GM21367 (cell line): ENCODE measurements around the gene NKX2-3.

Experiments used
- ATAC-seq: cut with Tn5 transposase; IDR thresholded peaks from one replicate; pipeline ENCODE4 v1.9.1; 2021; ENCODE audit not compliant: unreplicated experiment

The NKX2-3 gene

GRCh38 chr10:99532687-99533495, at the start of gene NKX2-3:
TSS of gene NKX2-3 (plus strand) at chr10:99532942. CDS start at chr10:99533132, 190 bp downstream.
- peak; percentile 63 for ATAC-seq

- no peak for ATAC-seq
Observed at GRCh38 chr10:99484626-99485581, 47.8 kb upstream of the NKX2-3 start.

- ATAC-seq: no peak
Observed at GRCh38 chr10:99487125-99487807, 45.5 kb upstream of the NKX2-3 start.

- ATAC-seq: no peak
Observed at GRCh38 chr10:99489271-99489670, 43.5 kb upstream of the NKX2-3 start.

- no peak for ATAC-seq
Observed at GRCh38 chr10:99497343-99498025, 35.3 kb upstream of the NKX2-3 start.

- no peak for ATAC-seq
Observed at GRCh38 chr10:99506416-99506815, 26.3 kb upstream of the NKX2-3 start.

- ATAC-seq: no peak
Observed at GRCh38 chr10:99507265-99507664, 25.5 kb upstream of the NKX2-3 start.

GRCh38 chr10:99513061-99513460, 19.7 kb upstream of the NKX2-3 start:
- no peak for ATAC-seq

GRCh38 chr10:99519690-99520039, 13.1 kb upstream of the NKX2-3 start:
- no peak for ATAC-seq

GRCh38 chr10:99520040-99520846, 12.5 kb upstream of the NKX2-3 start:
- no peak for ATAC-seq

GRCh38 chr10:99520847-99521764, 11.6 kb upstream of the NKX2-3 start:
- ATAC-seq: no peak

- no peak for ATAC-seq
Observed at GRCh38 chr10:99521765-99522469, 10.8 kb upstream of the NKX2-3 start.

- ATAC-seq: no peak
Observed at GRCh38 chr10:99522470-99523250, 10.1 kb upstream of the NKX2-3 start.

GRCh38 chr10:99523251-99523773, 9.4 kb upstream of the NKX2-3 start:
- no peak for ATAC-seq

GRCh38 chr10:99524050-99524666, 8.6 kb upstream of the NKX2-3 start:
- no peak for ATAC-seq

- no peak for ATAC-seq
Observed at GRCh38 chr10:99524736-99525380, 7.9 kb upstream of the NKX2-3 start.
